ENCODE data around the gene PTGIS. TPM values are rescaled to one million over a fixed set of nuclear protein-coding genes. Genes with fewer than 3 reads are reported as not detected.

PTGIS gene
- total and polyA plus RNA-seq, 2 donors, result 0.76 to 3.3 TPM

DNA sequence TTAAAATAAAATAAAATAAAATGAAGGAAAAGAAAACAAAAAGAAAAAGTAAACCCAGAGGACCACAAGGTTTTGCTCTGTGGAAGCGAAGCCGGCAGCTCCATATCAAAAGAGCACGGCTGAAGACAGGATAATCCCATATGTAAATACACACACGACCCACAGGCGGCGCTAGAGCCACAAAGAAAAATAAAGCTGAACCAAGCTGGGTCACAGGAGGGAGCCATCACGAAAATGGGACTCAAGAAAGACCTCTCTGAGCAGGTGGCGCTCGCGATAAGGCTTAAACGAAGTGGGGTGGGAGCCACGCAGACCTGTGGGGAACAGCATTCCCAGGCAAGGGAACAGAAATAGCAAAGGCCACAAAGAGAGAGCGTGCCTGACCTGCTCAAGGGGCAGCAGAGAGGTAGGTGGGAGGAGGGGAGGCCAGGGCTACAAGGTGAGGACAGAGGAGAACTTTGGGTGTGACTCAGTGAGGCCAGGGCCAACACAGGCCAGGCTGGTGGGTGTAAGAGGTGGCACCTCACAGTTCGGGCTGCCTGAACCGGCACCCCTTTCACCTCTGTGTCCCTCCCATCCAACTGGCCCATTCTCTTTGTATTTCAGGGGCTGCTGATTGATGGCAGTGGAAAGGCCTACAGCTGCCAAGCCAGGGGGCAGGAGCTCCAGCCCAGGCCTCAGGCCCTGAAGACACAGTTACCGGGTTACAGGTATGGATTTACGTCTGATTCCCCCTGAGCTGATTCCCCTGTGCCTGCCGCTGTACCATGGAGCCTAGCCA lies 26.0 kb downstream of the PTGIS start:
- Histone ChIP-seq H3K9me3 (ENCODE audit: control insufficient read depth in 2 of 2, insufficient read depth in 1 of 2, low read length in 1 of 2) (peaks cover 0 to 18% of the 10 kb centered on the region in 2 donors), H3K4me1 (ENCODE audit: control insufficient read depth in 2 of 2, insufficient read depth in 2 of 2, low read length in 2 of 2) (no peaks in the 10 kb centered on the region), H3K4me3 (ENCODE audit: low read length in 2 of 2) (no peak overlapping the region), H3K36me3 (ENCODE audit: control insufficient read depth in 2 of 2, insufficient read depth in 2 of 2, low read length in 1 of 2) (no peaks in the 10 kb centered on the region), H3K27me3 (ENCODE audit: control insufficient read depth in 2 of 2, insufficient read depth in 1 of 2, low read length in 1 of 2) (peaks cover 0 to 1% of the 10 kb centered on the region in 2 donors), H3K27ac (ENCODE audit: low read depth in 1 of 2, low read length in 1 of 2) (no peak overlapping the region)
- 65% methylated on average over 18 of the region's 18 CpGs for WGBS
- peak; percentile 3 to 69 (median 37) for DNase-seq (ENCODE audit: low read depth in 6 of 9, low spot score in 9 of 9)

DNA sequence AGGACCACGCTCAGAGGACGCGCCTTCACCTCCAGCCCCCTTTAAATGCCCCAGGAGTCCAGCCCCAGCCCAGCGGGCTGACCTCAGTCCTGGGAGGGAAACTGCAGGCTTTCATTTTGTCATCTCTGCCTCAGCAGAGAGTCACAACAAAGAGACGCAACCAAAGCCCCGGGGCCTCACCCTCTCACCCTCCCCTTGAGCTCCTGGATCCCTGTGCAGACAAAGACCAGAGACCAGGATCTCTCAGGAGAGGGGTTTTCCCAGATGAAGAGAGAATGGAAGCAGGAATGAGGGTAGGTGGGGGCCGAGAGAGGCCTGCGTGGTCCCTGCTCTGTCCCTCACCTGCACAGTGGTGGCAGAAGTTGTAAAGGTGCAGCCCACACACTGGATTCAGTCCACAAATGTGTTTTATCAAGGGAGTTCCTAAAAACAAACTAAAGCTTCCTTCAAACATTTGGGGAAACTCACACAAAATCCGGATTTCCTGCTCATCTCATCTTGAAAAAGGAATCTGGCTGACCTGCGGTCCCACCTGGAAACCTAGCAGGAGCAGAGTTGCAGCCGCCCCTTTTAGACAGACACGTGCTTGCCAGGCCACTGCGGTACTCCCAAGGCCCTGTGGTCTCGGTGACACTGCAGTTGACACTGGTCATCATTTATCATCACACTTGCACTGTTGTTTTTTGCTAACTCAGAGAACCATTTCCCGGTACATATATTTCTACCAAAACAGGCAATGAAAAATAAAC lies 27.1 kb downstream of the PTGIS start:
- WGBS, result 94% methylated on average over 15 of the region's 15 CpGs
- Histone ChIP-seq H3K4me3 (ENCODE audit: low read length in 2 of 2) (no peak overlapping the region), H3K36me3 (ENCODE audit: control insufficient read depth in 2 of 2, insufficient read depth in 2 of 2, low read length in 1 of 2) (no peaks in the 10 kb centered on the region), H3K4me1 (ENCODE audit: control insufficient read depth in 2 of 2, insufficient read depth in 2 of 2, low read length in 2 of 2) (no peaks in the 10 kb centered on the region), H3K9me3 (ENCODE audit: control insufficient read depth in 2 of 2, insufficient read depth in 1 of 2, low read length in 1 of 2) (peaks cover 0 to 14% of the 10 kb centered on the region in 2 donors), H3K27me3 (ENCODE audit: control insufficient read depth in 2 of 2, insufficient read depth in 1 of 2, low read length in 1 of 2) (peaks cover 0 to 2% of the 10 kb centered on the region in 2 donors), H3K27ac (ENCODE audit: low read depth in 1 of 2, low read length in 1 of 2) (no peak overlapping the region)
- no peak for DNase-seq (ENCODE audit: low read depth in 6 of 9, low spot score in 9 of 9)

DNA sequence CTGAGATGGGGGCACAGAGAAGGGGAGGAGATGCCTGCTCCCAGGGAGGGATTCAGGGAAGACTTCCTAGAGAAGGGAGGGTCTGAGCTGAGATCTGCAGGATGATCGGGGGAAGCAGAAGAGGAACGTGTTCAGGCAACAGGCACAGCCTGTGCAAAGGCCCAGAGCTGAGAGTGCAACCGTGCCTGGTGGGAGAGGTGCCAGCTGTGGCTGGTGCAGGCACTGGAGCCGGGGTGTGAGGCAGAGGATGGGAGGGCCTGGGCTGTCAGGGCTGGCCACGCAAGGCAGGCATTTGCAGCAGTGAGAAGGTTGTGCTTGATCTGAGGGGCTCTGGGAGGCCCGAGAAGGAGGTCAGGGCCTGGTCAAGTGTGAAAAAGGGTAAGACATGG lies 27.7 kb downstream of the PTGIS start:
- WGBS, result 93% methylated on average over 6 of the region's 6 CpGs
- Histone ChIP-seq H3K27me3 (ENCODE audit: control insufficient read depth in 2 of 2, insufficient read depth in 1 of 2, low read length in 1 of 2) (peaks cover 0 to 2% of the 10 kb centered on the region in 2 donors), H3K9me3 (ENCODE audit: control insufficient read depth in 2 of 2, insufficient read depth in 1 of 2, low read length in 1 of 2) (peaks cover 0 to 8% of the 10 kb centered on the region in 2 donors), H3K27ac (ENCODE audit: low read depth in 1 of 2, low read length in 1 of 2) (no peak overlapping the region), H3K4me3 (ENCODE audit: low read length in 2 of 2) (no peak overlapping the region), H3K4me1 (ENCODE audit: control insufficient read depth in 2 of 2, insufficient read depth in 2 of 2, low read length in 2 of 2) (no peaks in the 10 kb centered on the region), H3K36me3 (ENCODE audit: control insufficient read depth in 2 of 2, insufficient read depth in 2 of 2, low read length in 1 of 2) (no peaks in the 10 kb centered on the region)
- no peak for DNase-seq (ENCODE audit: low read depth in 6 of 9, low spot score in 9 of 9)

DNA sequence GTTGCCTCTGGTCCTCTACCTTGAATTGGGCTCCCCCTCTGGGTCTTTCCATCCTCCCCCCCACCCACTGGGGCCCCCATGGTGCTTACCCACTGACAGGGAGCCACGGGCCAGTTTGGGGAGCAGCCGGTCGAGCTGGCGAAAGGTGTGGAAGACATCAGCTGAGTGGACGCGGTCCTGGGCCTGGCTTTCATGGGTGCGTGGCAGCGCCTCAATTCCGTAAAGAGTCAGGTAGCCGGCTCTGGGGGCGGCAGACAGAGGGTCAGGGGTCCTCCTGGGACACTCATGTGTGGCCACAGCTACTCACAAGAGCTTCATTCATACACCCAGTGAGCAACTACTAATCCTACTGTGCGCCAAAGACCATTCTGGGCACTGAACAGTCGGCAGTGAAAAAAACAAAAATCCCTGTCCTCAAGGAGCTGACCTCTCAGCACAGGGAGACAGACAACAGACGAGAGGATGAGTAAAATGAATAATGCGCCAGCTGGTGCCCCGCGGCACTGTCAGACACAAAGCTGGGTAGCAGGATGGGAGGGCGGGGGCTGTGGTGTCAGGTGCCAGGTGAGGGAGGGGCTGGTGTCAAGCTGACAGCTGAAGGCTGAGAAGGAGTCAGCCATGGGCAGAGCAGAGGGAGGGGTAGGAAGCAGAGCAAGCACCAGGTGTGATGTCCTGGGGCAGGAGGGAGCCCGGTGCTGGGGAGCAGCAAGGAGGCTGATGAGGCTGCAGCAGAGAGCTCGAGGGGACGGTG lies 28.3 kb downstream of the PTGIS start:
- no peak overlapping the region for H3K4me3 ChIP-seq (ENCODE audit: low read length in 2 of 2)
- peaks cover 0 to 6% of the 10 kb centered on the region in 2 donors for H3K9me3 ChIP-seq (ENCODE audit: control insufficient read depth in 2 of 2, insufficient read depth in 1 of 2, low read length in 1 of 2)
- WGBS, result 95% methylated on average over 21 of the region's 21 CpGs
- no peaks in the 10 kb centered on the region for H3K36me3 ChIP-seq (ENCODE audit: control insufficient read depth in 2 of 2, insufficient read depth in 2 of 2, low read length in 1 of 2)
- no peaks in the 10 kb centered on the region for H3K4me1 ChIP-seq (ENCODE audit: control insufficient read depth in 2 of 2, insufficient read depth in 2 of 2, low read length in 2 of 2)
- no peak overlapping the region for H3K27ac ChIP-seq (ENCODE audit: low read depth in 1 of 2, low read length in 1 of 2)
- H3K27me3 ChIP-seq (ENCODE audit: control insufficient read depth in 2 of 2, insufficient read depth in 1 of 2, low read length in 1 of 2), result peaks cover 0 to 2% of the 10 kb centered on the region in 2 donors
- no peak for DNase-seq (ENCODE audit: low read depth in 6 of 9, low spot score in 9 of 9)

DNA sequence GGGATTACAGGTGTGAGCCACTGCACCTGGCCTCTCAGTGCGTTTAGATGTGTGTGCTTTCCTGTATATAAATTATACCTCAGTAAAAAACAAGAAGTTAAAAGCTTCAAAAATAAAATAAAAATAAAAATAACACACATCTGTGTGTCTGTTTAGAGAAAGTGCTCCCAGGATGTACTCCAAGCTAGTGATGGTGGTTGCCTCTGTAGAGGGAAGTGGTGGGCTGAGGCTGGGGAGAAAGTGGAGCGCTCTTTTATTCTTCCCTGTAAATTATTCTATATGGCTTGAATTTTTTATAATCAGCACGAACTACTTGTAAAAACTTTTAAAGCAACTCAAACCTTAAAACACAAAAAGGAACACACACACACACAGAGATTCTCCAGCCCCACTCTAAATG lies 29.0 kb downstream of the PTGIS start:
- Histone ChIP-seq H3K36me3 (ENCODE audit: control insufficient read depth in 2 of 2, insufficient read depth in 2 of 2, low read length in 1 of 2) (no peaks in the 10 kb centered on the region), H3K9me3 (ENCODE audit: control insufficient read depth in 2 of 2, insufficient read depth in 1 of 2, low read length in 1 of 2) (peaks cover 0 to 6% of the 10 kb centered on the region in 2 donors), H3K4me3 (ENCODE audit: low read length in 2 of 2) (no peak overlapping the region), H3K27me3 (ENCODE audit: control insufficient read depth in 2 of 2, insufficient read depth in 1 of 2, low read length in 1 of 2) (peaks cover 0 to 2% of the 10 kb centered on the region in 2 donors), H3K27ac (ENCODE audit: low read depth in 1 of 2, low read length in 1 of 2) (no peak overlapping the region), H3K4me1 (ENCODE audit: control insufficient read depth in 2 of 2, insufficient read depth in 2 of 2, low read length in 2 of 2) (no peaks in the 10 kb centered on the region)
- WGBS, result 95% methylated on average over 3 of the region's 3 CpGs
- no peak for DNase-seq (ENCODE audit: low read depth in 6 of 9, low spot score in 9 of 9)

DNA sequence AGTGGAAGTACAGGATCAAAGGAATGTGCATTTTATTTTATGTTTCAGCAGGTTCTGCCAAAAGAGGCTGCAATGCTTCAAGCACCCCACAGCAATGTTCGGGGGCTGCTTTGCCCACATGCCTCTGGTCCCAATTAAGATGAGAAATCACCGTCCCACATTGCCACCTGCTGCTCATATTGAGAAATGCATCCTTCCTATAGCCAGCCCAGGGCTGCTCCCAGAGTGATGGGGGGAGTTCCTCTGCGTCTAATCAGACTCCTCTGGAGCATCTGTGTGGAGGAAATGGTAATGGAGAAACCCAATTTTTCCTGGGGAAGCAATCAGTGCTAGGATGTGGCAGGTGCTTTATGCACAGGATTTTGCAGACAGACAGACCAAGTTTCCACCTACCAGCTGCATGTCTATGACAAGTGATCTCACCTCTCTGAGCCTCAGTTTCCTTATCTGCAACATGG lies 33.7 kb downstream of the PTGIS start:
- WGBS, result 2% methylated on average over 3 of the region's 3 CpGs
- Histone ChIP-seq H3K36me3 (ENCODE audit: control insufficient read depth in 2 of 2, insufficient read depth in 2 of 2, low read length in 1 of 2) (no peaks in the 10 kb centered on the region), H3K9me3 (ENCODE audit: control insufficient read depth in 2 of 2, insufficient read depth in 1 of 2, low read length in 1 of 2) (peaks cover 0 to 2% of the 10 kb centered on the region in 2 donors), H3K27ac (ENCODE audit: low read depth in 1 of 2, low read length in 1 of 2) (no peak overlapping the region), H3K4me1 (ENCODE audit: control insufficient read depth in 2 of 2, insufficient read depth in 2 of 2, low read length in 2 of 2) (no peaks in the 10 kb centered on the region), H3K4me3 (ENCODE audit: low read length in 2 of 2) (no peak overlapping the region), H3K27me3 (ENCODE audit: control insufficient read depth in 2 of 2, insufficient read depth in 1 of 2, low read length in 1 of 2) (peaks cover 0 to 2% of the 10 kb centered on the region in 2 donors)
- peak in 8 of 9 donors; percentile 7 to 62 (median 40) for DNase-seq (ENCODE audit: low read depth in 6 of 9, low spot score in 9 of 9)

DNA sequence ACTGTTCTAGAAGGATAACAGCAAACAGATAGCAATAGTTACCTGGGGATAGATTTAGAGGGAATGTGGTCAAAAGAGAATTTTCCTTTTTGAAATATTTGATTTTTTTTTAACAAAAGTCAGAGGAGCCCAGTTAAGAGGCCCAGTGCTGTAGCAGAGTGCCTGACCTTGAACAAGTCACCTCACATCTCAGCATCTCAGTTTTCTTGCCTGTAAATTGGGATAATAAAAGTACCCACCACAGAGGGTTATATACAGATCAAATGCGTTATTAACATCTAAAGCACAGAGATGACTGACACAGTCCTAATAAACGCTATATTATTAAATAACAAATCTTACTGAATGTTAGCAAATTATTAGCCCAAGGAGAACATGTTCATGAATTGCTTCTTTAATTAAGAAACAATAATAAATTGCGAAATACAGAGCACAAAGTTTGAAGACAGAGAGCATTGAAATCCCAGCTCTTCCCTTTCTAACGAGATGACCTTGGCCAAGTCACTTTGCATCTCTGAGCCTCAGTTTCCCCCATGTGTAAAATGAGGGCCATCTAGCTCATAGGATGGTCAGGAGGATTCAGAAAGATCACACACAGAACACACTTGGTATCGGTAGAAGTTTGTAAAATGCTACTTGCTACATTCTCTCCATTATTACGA lies 35.5 kb downstream of the PTGIS start:
- H3K4me3 ChIP-seq (ENCODE audit: low read length in 2 of 2), result no peak overlapping the region
- no peak overlapping the region for H3K27ac ChIP-seq (ENCODE audit: low read depth in 1 of 2, low read length in 1 of 2)
- no peak for DNase-seq (ENCODE audit: low read depth in 6 of 9, low spot score in 9 of 9)
- peaks cover 0 to 2% of the 10 kb centered on the region in 2 donors for H3K27me3 ChIP-seq (ENCODE audit: control insufficient read depth in 2 of 2, insufficient read depth in 1 of 2, low read length in 1 of 2)
- H3K4me1 ChIP-seq (ENCODE audit: control insufficient read depth in 2 of 2, insufficient read depth in 2 of 2, low read length in 2 of 2), result no peaks in the 10 kb centered on the region
- 96% methylated on average over 6 of the region's 6 CpGs for WGBS
- no peaks in the 10 kb centered on the region for H3K36me3 ChIP-seq (ENCODE audit: control insufficient read depth in 2 of 2, insufficient read depth in 2 of 2, low read length in 1 of 2)
- no peaks in the 10 kb centered on the region for H3K9me3 ChIP-seq (ENCODE audit: control insufficient read depth in 2 of 2, insufficient read depth in 1 of 2, low read length in 1 of 2)

DNA sequence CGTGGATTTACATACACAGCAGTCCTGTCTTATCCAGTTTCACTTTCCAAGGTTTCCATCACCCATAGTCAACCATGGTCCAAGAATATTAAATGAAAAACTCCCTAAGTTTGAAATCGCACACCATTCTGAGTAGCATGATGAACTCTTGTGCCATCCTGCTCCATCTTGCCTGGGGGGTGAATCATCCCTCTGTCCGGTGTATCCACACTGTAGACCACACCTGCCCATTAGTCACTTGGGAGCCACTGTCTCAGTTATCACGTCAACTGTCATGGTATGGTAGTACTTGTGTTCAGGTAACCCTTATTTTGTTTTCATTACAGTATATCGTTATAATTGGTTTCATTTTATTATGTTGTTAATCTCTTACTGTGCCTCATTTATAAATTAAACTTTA lies 38.5 kb downstream of the PTGIS start:
- Histone ChIP-seq H3K4me3 (ENCODE audit: low read length in 2 of 2) (no peak overlapping the region), H3K9me3 (ENCODE audit: control insufficient read depth in 2 of 2, insufficient read depth in 1 of 2, low read length in 1 of 2) (no peaks in the 10 kb centered on the region), H3K4me1 (ENCODE audit: control insufficient read depth in 2 of 2, insufficient read depth in 2 of 2, low read length in 2 of 2) (no peaks in the 10 kb centered on the region), H3K27me3 (ENCODE audit: control insufficient read depth in 2 of 2, insufficient read depth in 1 of 2, low read length in 1 of 2) (no peaks in the 10 kb centered on the region), H3K27ac (ENCODE audit: low read depth in 1 of 2, low read length in 1 of 2) (no peak overlapping the region), H3K36me3 (ENCODE audit: control insufficient read depth in 2 of 2, insufficient read depth in 2 of 2, low read length in 1 of 2) (no peaks in the 10 kb centered on the region)
- 86% methylated on average over 5 of the region's 5 CpGs for WGBS
- no peak for DNase-seq (ENCODE audit: low read depth in 6 of 9, low spot score in 9 of 9)
